ENCODE measurements around the gene POLR1B. TPM values are rescaled to one million over a fixed set of nuclear protein-coding genes. Genes with fewer than 3 reads are reported as not detected.

Gene POLR1B
- total RNA-seq, 1 donor from 2014 or later, result 20.1 TPM

DNA sequence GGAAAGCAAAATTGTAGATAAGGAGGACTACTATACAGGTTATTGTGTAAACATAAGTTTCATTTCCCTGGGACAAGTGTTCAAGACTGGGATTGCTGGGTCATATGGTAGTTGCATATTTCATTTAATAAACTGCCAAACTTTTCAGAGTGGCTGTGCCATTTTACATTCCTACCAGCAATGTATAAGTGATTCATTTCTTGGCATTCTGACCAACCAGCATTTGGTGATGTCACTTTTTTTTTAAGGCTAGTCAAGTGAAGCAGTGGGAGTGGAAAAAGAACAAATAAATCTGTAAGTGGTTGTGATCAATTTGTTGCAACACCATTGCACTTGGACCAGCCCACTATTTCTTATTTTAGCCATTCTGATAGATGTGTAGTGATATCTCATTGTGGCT is 37.0 kb downstream of the POLR1B start:
- no peak for DNase-seq (ENCODE audit: low spot score)
- Histone ChIP-seq H3K79me2 (ENCODE audit: low read depth) (peaks cover 4% of the 10 kb centered on the region), H3K4me1 (peaks cover 4% of the 10 kb centered on the region), H3K4me2 (no peak overlapping the region), H3K36me3 (peaks cover 4% of the 10 kb centered on the region), H3K9ac (no peak overlapping the region), H3K9me3 (ENCODE audit: low read depth) (no peaks in the 10 kb centered on the region), H3K27me3 (no peaks in the 10 kb centered on the region), H3K4me3 (no peak overlapping the region), H3F3A (ENCODE audit: low read depth) (peaks cover 17% of the 10 kb centered on the region), H2AFZ (replicated peaks) (no peak overlapping the region), H3K27ac (no peak overlapping the region), H4K20me1 (ENCODE audit: low read depth) (peaks cover 3% of the 10 kb centered on the region)
- no peaks in the 10 kb centered on the region for H3K27me3 Mint-ChIP-seq (ENCODE audit: insufficient read depth, low read depth)
- no peak overlapping the region for H3K27ac Mint-ChIP-seq
- no peak overlapping the region for H3K4me3 Mint-ChIP-seq
- TF ChIP-seq EZH2 (IDR thresholded peaks at IDR 0.05) (no peak), EZH2phosphoT487 (IDR thresholded peaks at IDR 0.05) (no peak)
- TF ChIP-seq, protein P1, sequence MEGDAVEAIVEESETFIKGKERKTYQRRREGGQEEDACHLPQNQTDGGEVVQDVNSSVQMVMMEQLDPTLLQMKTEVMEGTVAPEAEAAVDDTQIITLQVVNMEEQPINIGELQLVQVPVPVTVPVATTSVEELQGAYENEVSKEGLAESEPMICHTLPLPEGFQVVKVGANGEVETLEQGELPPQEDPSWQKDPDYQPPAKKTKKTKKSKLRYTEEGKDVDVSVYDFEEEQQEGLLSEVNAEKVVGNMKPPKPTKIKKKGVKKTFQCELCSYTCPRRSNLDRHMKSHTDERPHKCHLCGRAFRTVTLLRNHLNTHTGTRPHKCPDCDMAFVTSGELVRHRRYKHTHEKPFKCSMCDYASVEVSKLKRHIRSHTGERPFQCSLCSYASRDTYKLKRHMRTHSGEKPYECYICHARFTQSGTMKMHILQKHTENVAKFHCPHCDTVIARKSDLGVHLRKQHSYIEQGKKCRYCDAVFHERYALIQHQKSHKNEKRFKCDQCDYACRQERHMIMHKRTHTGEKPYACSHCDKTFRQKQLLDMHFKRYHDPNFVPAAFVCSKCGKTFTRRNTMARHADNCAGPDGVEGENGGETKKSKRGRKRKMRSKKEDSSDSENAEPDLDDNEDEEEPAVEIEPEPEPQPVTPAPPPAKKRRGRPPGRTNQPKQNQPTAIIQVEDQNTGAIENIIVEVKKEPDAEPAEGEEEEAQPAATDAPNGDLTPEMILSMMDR (IDR thresholded peaks at IDR 0.05), result no peak
- H3K4me1 Mint-ChIP-seq, result peaks cover 8% of the 10 kb centered on the region
- H3K9me3 Mint-ChIP-seq, result no peaks in the 10 kb centered on the region
- H3K36me3 Mint-ChIP-seq, result peaks cover 17% of the 10 kb centered on the region

DNA sequence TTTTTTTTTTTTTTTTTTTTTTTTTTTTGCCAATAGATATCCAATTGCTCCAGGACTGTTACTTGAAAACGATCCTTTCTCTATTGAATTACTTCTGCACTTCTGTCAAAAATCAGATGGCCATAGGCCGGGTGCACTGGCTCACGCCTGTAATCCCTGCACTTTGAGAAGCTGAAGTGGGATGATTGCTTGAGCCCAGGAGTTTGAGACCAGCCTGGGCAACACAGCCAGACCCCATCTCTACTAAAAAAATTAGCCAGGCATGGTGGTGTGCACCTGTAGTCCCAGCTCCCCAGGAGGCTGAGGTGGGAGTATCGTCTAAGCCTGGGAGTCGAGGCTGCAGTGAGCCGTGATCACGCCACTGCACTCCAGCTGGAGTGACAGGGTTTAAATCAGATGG is 37.8 kb downstream of the POLR1B start:
- Histone ChIP-seq H3K4me3 (no peak overlapping the region), H4K20me1 (ENCODE audit: low read depth) (peaks cover 3% of the 10 kb centered on the region), H3K9me3 (ENCODE audit: low read depth) (no peaks in the 10 kb centered on the region), H3K9ac (no peak overlapping the region), H3K27ac (no peak overlapping the region), H3K79me2 (ENCODE audit: low read depth) (peaks cover 4% of the 10 kb centered on the region), H3F3A (ENCODE audit: low read depth) (peaks cover 25% of the 10 kb centered on the region), H3K27me3 (no peaks in the 10 kb centered on the region), H2AFZ (replicated peaks) (no peak overlapping the region), H3K36me3 (peaks cover 4% of the 10 kb centered on the region), H3K4me1 (peaks cover 7% of the 10 kb centered on the region), H3K4me2 (no peak overlapping the region)
- peaks cover 12% of the 10 kb centered on the region for H3K36me3 Mint-ChIP-seq
- no peak for DNase-seq (ENCODE audit: low spot score)
- no peak for TF ChIP-seq EZH2 (IDR thresholded peaks at IDR 0.05)
- TF ChIP-seq, protein P1 (IDR thresholded peaks at IDR 0.05), result no peak
- TF ChIP-seq EZH2phosphoT487 (IDR thresholded peaks at IDR 0.05), result no peak
- H3K4me3 Mint-ChIP-seq, result no peak overlapping the region
- peaks cover 4% of the 10 kb centered on the region for H3K27me3 Mint-ChIP-seq (ENCODE audit: insufficient read depth, low read depth)
- H3K27ac Mint-ChIP-seq, result no peak overlapping the region
- no peaks in the 10 kb centered on the region for H3K9me3 Mint-ChIP-seq
- H3K4me1 Mint-ChIP-seq, result peaks cover 13% of the 10 kb centered on the region

DNA sequence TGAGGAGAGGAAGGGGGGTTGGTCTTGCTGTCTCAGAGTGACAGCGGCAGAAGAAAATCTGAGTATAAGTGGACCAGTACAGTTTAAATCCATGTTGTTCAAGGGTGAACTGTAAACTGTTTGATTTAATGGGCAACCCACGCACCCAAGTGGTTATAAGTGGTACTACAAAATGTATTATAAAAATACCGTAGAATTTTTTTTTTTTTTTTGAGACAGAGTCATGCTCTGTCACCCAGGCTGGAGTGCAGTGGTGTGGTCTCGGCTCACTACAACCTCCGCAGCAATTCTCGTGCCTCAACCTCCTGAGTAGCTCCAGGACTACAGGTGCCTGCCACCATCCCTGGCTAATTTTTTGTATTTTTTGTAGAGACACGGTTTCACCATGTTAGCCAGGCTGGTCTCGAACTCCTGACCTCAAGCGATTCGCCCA is 40.1 kb downstream of the POLR1B start:
- TF ChIP-seq, protein P1 (IDR thresholded peaks at IDR 0.05), result peak; percentile 56
- no peak for TF ChIP-seq EZH2phosphoT487 (IDR thresholded peaks at IDR 0.05)
- Histone ChIP-seq H3K9ac (no peak overlapping the region), H3K4me3 (no peak overlapping the region), H2AFZ (replicated peaks) (no peak overlapping the region), H3F3A (ENCODE audit: low read depth) (peaks cover 29% of the 10 kb centered on the region), H4K20me1 (ENCODE audit: low read depth) (peaks cover 3% of the 10 kb centered on the region), H3K4me1 (peaks cover 7% of the 10 kb centered on the region), H3K9me3 (ENCODE audit: low read depth) (no peaks in the 10 kb centered on the region), H3K27me3 (no peaks in the 10 kb centered on the region), H3K36me3 (no peaks in the 10 kb centered on the region), H3K27ac (no peak overlapping the region), H3K79me2 (ENCODE audit: low read depth) (peaks cover 9% of the 10 kb centered on the region), H3K4me2 (no peak overlapping the region)
- H3K4me1 Mint-ChIP-seq, result peaks cover 24% of the 10 kb centered on the region
- H3K4me3 Mint-ChIP-seq, result peak overlapping the region; percentile 54
- H3K27ac Mint-ChIP-seq, result no peak overlapping the region
- DNase-seq (ENCODE audit: low spot score), result peak; percentile 35
- H3K27me3 Mint-ChIP-seq (ENCODE audit: insufficient read depth, low read depth), result peaks cover 4% of the 10 kb centered on the region
- no peaks in the 10 kb centered on the region for H3K9me3 Mint-ChIP-seq
- peaks cover 4% of the 10 kb centered on the region for H3K36me3 Mint-ChIP-seq
